ENCODE results near the gene TEX261. TPM values are rescaled to one million over a fixed set of nuclear protein-coding genes. Genes with fewer than 3 reads are reported as not detected.

Gene TEX261
- total RNA-seq, 2 donors from 2014 or later, result 16.6 to 19.1 TPM

DNA sequence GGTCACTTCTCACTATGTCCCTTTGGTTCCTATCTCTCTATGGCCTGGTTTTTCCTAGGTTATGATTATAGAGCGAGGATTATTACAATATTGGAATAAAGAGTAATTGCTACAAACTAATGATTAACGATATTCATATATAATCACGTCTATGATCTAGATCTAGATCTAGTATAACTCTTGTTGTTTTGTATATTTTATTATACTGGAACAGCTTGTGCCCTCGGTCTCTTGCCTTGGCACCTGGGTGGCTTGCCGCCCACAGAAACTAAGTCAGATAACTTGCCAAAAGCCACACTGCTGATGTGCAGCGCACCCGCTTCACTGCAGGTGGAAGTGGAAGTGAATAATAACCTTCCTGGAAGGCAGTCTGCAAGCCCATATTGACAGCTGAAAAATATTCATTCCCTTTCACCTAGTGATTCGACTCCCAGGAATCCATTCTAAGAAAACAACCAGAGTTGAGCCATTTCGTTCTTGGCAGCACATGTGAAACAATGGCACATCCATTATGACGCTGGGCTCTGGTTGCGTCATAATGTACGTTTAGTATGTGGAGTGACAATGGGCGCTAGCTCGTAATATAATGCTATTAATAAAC is 17.0 kb downstream of the TEX261 start:
- ATAC-seq (peak; percentile 20), DNase-seq (peak in 3 of 4 donors; percentile 43 to 50 (median 45))
- intact Hi-C loops (cut with DNase I), result no loop called here
- Histone ChIP-seq H3K27me3 (no peaks in the 10 kb centered on the region), H3K4me1 (peaks cover 26% of the 10 kb centered on the region), H3K27ac (peak overlapping the region; percentile 86 to 92 (median 90)), H3K9me3 (no peaks in the 10 kb centered on the region), H3K4me3 (no peak overlapping the region), H3K36me3 (replicated peaks in 1 of 2; ENCODE audit: insufficient read depth in 1 of 2, low read depth in 2 of 2) (no peaks in the 10 kb centered on the region)
- 22 to 23% methylated on average over 14 of the region's 14 CpGs for WGBS, 2 donors
- TF ChIP-seq CTCF (IDR thresholded peaks at IDR 0.05) (no peak), POLR2A (IDR thresholded peaks at IDR 0.05) (no peak)

GRCh38 chr2:70975237-70975636 is 19.4 kb downstream of the TEX261 start:
- intact Hi-C loops (cut with DNase I), result no loop called here
- H3K27me3 ChIP-seq, result no peaks in the 10 kb centered on the region
- peaks cover 26% of the 10 kb centered on the region for H3K4me1 ChIP-seq
- no peaks in the 10 kb centered on the region for H3K36me3 ChIP-seq (replicated peaks in 1 of 2; ENCODE audit: insufficient read depth in 1 of 2, low read depth in 2 of 2)
- no peak for TF ChIP-seq POLR2A (IDR thresholded peaks at IDR 0.05)
- no peak for TF ChIP-seq CTCF (IDR thresholded peaks at IDR 0.05)
- no peak overlapping the region for H3K27ac ChIP-seq
- no peak overlapping the region for H3K4me3 ChIP-seq
- ATAC-seq (no peak), DNase-seq (no peak)
- 55 to 66% methylated on average over 2 of the region's 2 CpGs for WGBS, 2 donors
- H3K9me3 ChIP-seq, result no peaks in the 10 kb centered on the region

- DNase-seq, result no peak
- H3K27me3 ChIP-seq, result no peaks in the 10 kb centered on the region
- H3K36me3 ChIP-seq (replicated peaks in 1 of 2; ENCODE audit: insufficient read depth in 1 of 2, low read depth in 2 of 2), result no peaks in the 10 kb centered on the region
- WGBS, 2 donors, result 93 to 100% methylated on average over 3 of the region's 3 CpGs
- ATAC-seq, result no peak
- H3K4me3 ChIP-seq, result no peak overlapping the region
- H3K27ac ChIP-seq, result no peak overlapping the region
- intact Hi-C loops (cut with DNase I), result no loop called here
- H3K9me3 ChIP-seq, result no peaks in the 10 kb centered on the region
- TF ChIP-seq CTCF (IDR thresholded peaks at IDR 0.05) (no peak), POLR2A (IDR thresholded peaks at IDR 0.05) (no peak)
- peaks cover 26% of the 10 kb centered on the region for H3K4me1 ChIP-seq
Measured at GRCh38 chr2:70974592-70974991, 20.1 kb downstream of the TEX261 start.

- DNase-seq (no peak), ATAC-seq (no peak)
- WGBS, 2 donors, result 49 to 66% methylated on average over 4 of the region's 4 CpGs
- Histone ChIP-seq H3K36me3 (replicated peaks in 1 of 2; ENCODE audit: insufficient read depth in 1 of 2, low read depth in 2 of 2) (no peaks in the 10 kb centered on the region), H3K4me3 (no peak overlapping the region), H3K9me3 (no peaks in the 10 kb centered on the region), H3K4me1 (peaks cover 3% of the 10 kb centered on the region), H3K27ac (no peak overlapping the region), H3K27me3 (no peaks in the 10 kb centered on the region)
- no peak for TF ChIP-seq CTCF (IDR thresholded peaks at IDR 0.05)
- TF ChIP-seq POLR2A (IDR thresholded peaks at IDR 0.05), result no peak
- intact Hi-C loops (cut with DNase I), result no loop called here
Measured at GRCh38 chr2:70967189-70967588, 27.5 kb downstream of the TEX261 start.

DNA sequence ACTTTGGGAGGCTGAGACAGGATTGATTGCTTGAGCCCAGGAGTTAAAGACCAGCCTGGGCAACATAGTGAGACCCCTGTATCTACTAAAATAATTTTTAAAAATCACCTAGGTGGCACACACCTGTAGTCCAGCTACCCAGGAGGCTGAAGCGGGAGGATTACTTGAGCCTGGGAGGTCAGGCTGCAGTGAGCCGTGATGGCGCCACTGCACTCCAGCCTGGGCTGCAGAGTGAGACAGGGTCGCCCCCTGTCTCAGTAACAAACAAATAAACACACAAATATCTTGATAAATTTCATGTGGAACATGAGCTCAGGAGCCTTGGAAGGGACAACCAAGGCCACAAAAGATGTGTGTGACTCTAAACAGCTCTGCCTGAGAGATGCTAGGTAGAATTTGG is 28.0 kb downstream of the TEX261 start:
- intact Hi-C loops (cut with DNase I), result no loop called here
- Histone ChIP-seq H3K36me3 (replicated peaks in 1 of 2; ENCODE audit: insufficient read depth in 1 of 2, low read depth in 2 of 2) (no peaks in the 10 kb centered on the region), H3K27ac (no peak overlapping the region), H3K9me3 (no peaks in the 10 kb centered on the region), H3K4me3 (no peak overlapping the region), H3K4me1 (peaks cover 3% of the 10 kb centered on the region), H3K27me3 (no peaks in the 10 kb centered on the region)
- WGBS, 2 donors, result 71 to 85% methylated on average over 4 of the region's 4 CpGs
- DNase-seq, result no peak
- ATAC-seq, result no peak
- TF ChIP-seq CTCF (IDR thresholded peaks at IDR 0.05) (no peak), POLR2A (IDR thresholded peaks at IDR 0.05) (no peak)

Data from body of pancreas (tissue), 4 donors.